Measurements from ENCODE around the gene FN3KRP. TPM values are rescaled to one million over a fixed set of nuclear protein-coding genes. Genes with fewer than 3 reads are reported as not detected.

FN3KRP gene
- total RNA-seq, 1 experiment from 2014 or later, result 35.4 TPM

GRCh38 chr17:82751171-82751570, 34.7 kb downstream of the FN3KRP start:
- intact Hi-C loops (cut with micrococcal nuclease; ENCODE audit: unreplicated experiment), result no loop called here
- no TSS peak for BruUV-seq (replicated peaks)
- no peaks in the 10 kb centered on the region for H3K9me3 ChIP-seq (ENCODE audit: low read depth, low read length, poor library complexity, severe bottlenecking)
- POLR2A ChIA-PET (ENCODE audit: low non-redundant PET), result no interaction called here
- DNase-seq (ENCODE audit: low spot score), result no peak
- H3K27ac ChIP-seq (ENCODE audit: low read depth, low read length, poor library complexity, severe bottlenecking), result no peak overlapping the region
- peak overlapping the region; percentile 63 for H3K4me3 ChIP-seq (ENCODE audit: low read depth, low read length, poor library complexity, severe bottlenecking)
- peaks cover 2% of the 10 kb centered on the region for H3K36me3 ChIP-seq (ENCODE audit: insufficient read depth, low read length, poor library complexity, severe bottlenecking)
- no peaks in the 10 kb centered on the region for H3K27me3 ChIP-seq (replicated peaks; ENCODE audit: insufficient read depth, low read depth, low read length, poor library complexity)
- TF ChIP-seq EZH2 (IDR thresholded peaks at IDR 0.05; ENCODE audit: borderline replicate concordance, low read depth, low read length, poor library complexity, severe bottlenecking) (no peak), CTCF (conservative IDR thresholded peaks at IDR 0.05; ENCODE audit: low read depth, low read length) (no peak)
- CTCF ChIA-PET, result no interaction called here
- H3K4me1 ChIP-seq (ENCODE audit: insufficient read depth, low read length, poor library complexity, severe bottlenecking), result peaks cover 12% of the 10 kb centered on the region

DNA sequence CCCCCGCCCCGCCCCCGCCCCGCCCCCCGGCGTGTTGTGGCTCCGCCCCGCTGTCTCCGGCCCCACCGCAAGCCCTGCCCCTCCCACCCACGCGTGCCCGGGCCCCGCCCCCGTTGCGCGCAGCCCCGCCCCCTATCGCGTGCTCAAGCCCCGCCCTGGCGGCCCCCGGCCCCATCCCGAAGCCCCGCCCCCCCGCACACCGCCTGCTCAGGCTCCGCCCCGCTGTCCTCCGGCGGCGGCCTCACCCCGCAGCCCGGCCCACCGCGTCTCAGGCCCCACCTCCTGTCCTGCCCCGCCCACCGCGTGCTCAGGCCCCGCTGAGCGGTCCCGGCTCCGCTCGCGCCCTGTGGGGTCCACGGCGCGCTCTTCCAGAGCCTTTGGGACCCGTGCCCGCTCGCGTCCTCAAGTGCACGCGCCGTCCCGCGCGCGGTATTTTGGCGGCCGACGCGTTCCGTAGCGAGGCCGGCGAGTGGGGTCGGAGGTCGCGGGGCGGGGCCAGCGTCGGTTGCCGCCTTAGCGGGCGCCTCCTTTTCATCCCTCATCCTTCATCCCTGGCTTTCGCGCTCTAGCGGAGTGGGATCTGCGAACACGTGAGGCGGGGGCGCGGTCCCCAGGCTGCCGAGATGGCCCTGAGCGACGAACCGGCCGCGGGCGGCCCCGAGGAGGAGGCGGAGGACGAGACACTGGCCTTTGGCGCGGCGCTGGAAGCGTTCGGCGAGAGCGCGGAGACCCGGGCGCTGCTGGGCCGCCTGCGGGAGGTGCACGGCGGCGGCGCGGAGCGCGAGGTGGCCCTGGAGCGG, 35.3 kb downstream of the FN3KRP start, which contains the start of gene TBCD:
TBCD (plus strand) TSS at position 495 of the 800 bp plus-strand sequence; CDS start at position 624, 129 bp downstream.
- Histone ChIP-seq H3K27ac (ENCODE audit: low read depth, low read length, poor library complexity, severe bottlenecking) (peak within 1 kb of the TSS; percentile 93), H3K9me3 (ENCODE audit: low read depth, low read length, poor library complexity, severe bottlenecking) (no peaks in the 10 kb centered on the region), H3K4me3 (ENCODE audit: low read depth, low read length, poor library complexity, severe bottlenecking) (peak within 1 kb of the TSS; percentile 97), H3K4me1 (ENCODE audit: insufficient read depth, low read length, poor library complexity, severe bottlenecking) (peaks cover 12% of the 10 kb centered on the region), H3K36me3 (ENCODE audit: insufficient read depth, low read length, poor library complexity, severe bottlenecking) (peaks cover 6% of the 10 kb centered on the region), H3K27me3 (replicated peaks; ENCODE audit: insufficient read depth, low read depth, low read length, poor library complexity) (no peaks in the 10 kb centered on the region)
- TF ChIP-seq EZH2 (IDR thresholded peaks at IDR 0.05; ENCODE audit: borderline replicate concordance, low read depth, low read length, poor library complexity, severe bottlenecking) (no peak), CTCF (conservative IDR thresholded peaks at IDR 0.05; ENCODE audit: low read depth, low read length) (no peak)
- BruUV-seq (replicated peaks), result no TSS peak
- ChIA-PET POLR2A (ENCODE audit: low non-redundant PET) (no interaction called here), CTCF (no interaction called here)
- DNase-seq (ENCODE audit: low spot score), result peak; percentile 93
- intact Hi-C loops (cut with micrococcal nuclease; ENCODE audit: unreplicated experiment), result no loop called here

DNA sequence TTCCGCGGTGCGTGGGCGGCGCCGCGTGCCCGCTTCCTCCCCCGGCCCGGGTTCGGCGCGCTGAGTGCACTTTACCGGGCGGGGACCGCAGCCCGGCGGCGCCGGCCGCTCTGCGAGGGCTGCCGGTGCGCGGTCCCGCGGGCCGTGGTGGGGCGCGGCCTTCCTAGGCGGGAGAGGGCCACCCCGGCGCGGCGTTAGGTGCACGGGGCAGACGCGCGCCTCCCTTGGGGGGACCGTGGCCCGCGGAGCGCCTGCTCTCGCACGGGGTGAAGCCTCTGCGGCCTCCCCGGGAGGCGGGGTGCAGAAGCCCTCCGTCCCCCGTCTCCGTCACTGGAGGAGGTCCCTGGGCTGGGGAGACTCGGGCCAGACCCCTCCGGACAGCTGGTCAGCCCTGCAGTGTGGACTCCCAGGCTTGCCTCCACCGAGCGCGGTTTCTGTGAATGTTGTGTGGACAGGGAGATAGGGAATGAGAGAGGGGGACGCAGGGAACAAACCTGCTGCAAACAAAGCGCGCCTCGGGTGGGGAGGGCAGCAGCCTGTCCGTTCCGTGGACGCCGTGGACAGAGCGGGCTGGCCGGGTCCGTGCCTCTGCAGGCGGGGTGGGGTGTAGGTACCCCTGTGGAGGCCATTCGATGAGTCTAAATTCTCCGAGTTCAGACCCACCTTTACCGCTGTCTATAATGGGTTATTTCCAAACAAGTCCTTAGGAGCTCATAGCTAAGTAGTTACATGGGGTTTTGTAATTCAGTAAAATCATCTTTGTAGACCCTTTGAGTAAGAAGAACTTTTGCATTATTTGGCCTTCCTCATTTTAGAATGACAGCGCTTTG, 36.1 kb downstream of the FN3KRP start:
- peak overlapping the region; percentile 97 for H3K4me3 ChIP-seq (ENCODE audit: low read depth, low read length, poor library complexity, severe bottlenecking)
- peaks cover 12% of the 10 kb centered on the region for H3K4me1 ChIP-seq (ENCODE audit: insufficient read depth, low read length, poor library complexity, severe bottlenecking)
- no peaks in the 10 kb centered on the region for H3K9me3 ChIP-seq (ENCODE audit: low read depth, low read length, poor library complexity, severe bottlenecking)
- peaks cover 11% of the 10 kb centered on the region for H3K36me3 ChIP-seq (ENCODE audit: insufficient read depth, low read length, poor library complexity, severe bottlenecking)
- intact Hi-C loops (cut with micrococcal nuclease; ENCODE audit: unreplicated experiment), result no loop called here
- BruUV-seq (replicated peaks), result no TSS peak
- peak overlapping the region; percentile 93 for H3K27ac ChIP-seq (ENCODE audit: low read depth, low read length, poor library complexity, severe bottlenecking)
- DNase-seq (ENCODE audit: low spot score), result peak; percentile 22
- ChIA-PET CTCF (no interaction called here), POLR2A (ENCODE audit: low non-redundant PET) (no interaction called here)
- TF ChIP-seq EZH2 (IDR thresholded peaks at IDR 0.05; ENCODE audit: borderline replicate concordance, low read depth, low read length, poor library complexity, severe bottlenecking), result no peak
- TF ChIP-seq CTCF (conservative IDR thresholded peaks at IDR 0.05; ENCODE audit: low read depth, low read length), result no peak
- H3K27me3 ChIP-seq (replicated peaks; ENCODE audit: insufficient read depth, low read depth, low read length, poor library complexity), result no peaks in the 10 kb centered on the region
